ACHN (cell line): ENCODE measurements around the gene DIP2C.

Experiments
- DNase-seq: peaks from one replicate; pipeline ENCODE4 v3.0.0-alpha.2; 2015
- in situ Hi-C: cut with HindIII; loops from 2 replicates; pipeline ENCODE4 v1.10.0; 2017; ENCODE audit warnings: low sequenced_read_pairs, low pct_ligation_motif_present, low pct_unique_long_range_greater_than_20kb

DIP2C gene

GRCh38 chr10:507908-508444 lies 181.5 kb downstream of the DIP2C start:
- no peak for DNase-seq
- in situ Hi-C loops, result no loop called here

GRCh38 chr10:507355-507699 lies 182.1 kb downstream of the DIP2C start:
- in situ Hi-C loops, result no loop called here
- DNase-seq, result no peak

- DNase-seq, result no peak
- in situ Hi-C loops, result no loop called here
Measured at GRCh38 chr10:506451-507354, 182.8 kb downstream of the DIP2C start.

GRCh38 chr10:505419-505818 lies 184.0 kb downstream of the DIP2C start:
- in situ Hi-C loops, result no loop called here
- no peak for DNase-seq

GRCh38 chr10:504806-505205 lies 184.7 kb downstream of the DIP2C start:
- in situ Hi-C loops, result no loop called here
- DNase-seq, result no peak

GRCh38 chr10:504121-504611 lies 185.3 kb downstream of the DIP2C start:
- DNase-seq, result no peak
- in situ Hi-C loops, result no loop called here

- in situ Hi-C loops, result no loop called here
Measured at GRCh38 chr10:501596-501995, 187.9 kb downstream of the DIP2C start.

GRCh38 chr10:500876-501275 lies 188.6 kb downstream of the DIP2C start:
- in situ Hi-C loops, result no loop called here
- DNase-seq, result no peak

More at GRCh38 chr10:501596-501995, 187.9 kb downstream of the DIP2C start:
- no peak for DNase-seq

GRCh38 chr10:499991-500390 lies 189.5 kb downstream of the DIP2C start:
- in situ Hi-C loops, result no loop called here
- DNase-seq, result no peak

- no peak for DNase-seq
- in situ Hi-C loops, result no loop called here
Measured at GRCh38 chr10:498760-499435, 190.6 kb downstream of the DIP2C start.

GRCh38 chr10:497898-498451 lies 191.5 kb downstream of the DIP2C start:
- DNase-seq, result no peak
- in situ Hi-C loops, result no loop called here

- DNase-seq, result no peak
- in situ Hi-C loops, result no loop called here
Measured at GRCh38 chr10:497289-497688, 192.2 kb downstream of the DIP2C start.

- in situ Hi-C loops, result no loop called here
- no peak for DNase-seq
Measured at GRCh38 chr10:494556-494955, 194.9 kb downstream of the DIP2C start.

- in situ Hi-C loops, result no loop called here
- no peak for DNase-seq
Measured at GRCh38 chr10:494149-494542, 195.3 kb downstream of the DIP2C start.

- no peak for DNase-seq
- in situ Hi-C loops, result no loop called here
Measured at GRCh38 chr10:493391-494148, 195.9 kb downstream of the DIP2C start.

- in situ Hi-C loops, result no loop called here
Measured at GRCh38 chr10:492836-493235, 196.6 kb downstream of the DIP2C start.

GRCh38 chr10:491667-492424 lies 197.6 kb downstream of the DIP2C start:
- no peak for DNase-seq
- in situ Hi-C loops, result no loop called here

More at GRCh38 chr10:492836-493235, 196.6 kb downstream of the DIP2C start:
- no peak for DNase-seq
